K562 (cell line): ENCODE results near the gene SYNPO. TPM values are rescaled to one million over a fixed set of nuclear protein-coding genes. Genes with fewer than 3 reads are reported as not detected.

ENCODE experiments used
- ATAC-seq: fragments of 200-7000 bp; cut with Tn5 transposase; 3 replicates; pipeline ENCODE4 v1.9.1; 2020; ENCODE audit warnings: moderate library complexity
- BruUV-seq: library from RNA; stranded (reverse); fragments of 400-500 nt; replicated peaks from 2 replicates; lab custom pipeline; 2021; lab: Mats Ljungman, UMichigan
- CTCF ChIA-PET: fragments of 300-600 bp; formaldehyde crosslinking; extraction: SDS; loops from one replicate; lab custom pipeline; 2021; ENCODE audit warnings: low intra/inter-chr PET ratio; lab: Yijun Ruan, JAX
- POLR2A ChIA-PET: fragments of 300-600, 350-650 bp; sonication (Branson Sonifier 250); formaldehyde crosslinking; extraction: SDS; loops from one replicate; lab custom pipeline; 2021; ENCODE audit warnings: antibody characterized with exemption, inconsistent platforms; lab: Yijun Ruan, JAX
- DNase-seq, 4 experiments: peaks; one replicate each; pipeline versions ENCODE4 v3.0.0 to v3.0.0-alpha.2; 2011 to 2018; ENCODE audit warnings: low spot score in 3 of 4, mixed read lengths in 3 of 4; ENCODE audit errors: extremely low read depth in 1 of 4
- FAIRE-seq: peaks from 2 replicates; lab custom pipeline; 2011; peaks lifted over from hg19 to GRCh38; lab: Jason Lieb, UNC
- H2AFZ ChIP-seq: 2 replicates; pipeline ENCODE4 v1.6.0; 2011; ENCODE audit warnings: low read depth, low read length, control low read depth, inconsistent platforms
- H3K27ac ChIP-seq: fragments of 200-600 bp; 3 replicates; pipeline ENCODE4 v1.8.0; 2011; ENCODE audit warnings: low read depth, mild to moderate bottlenecking, control low read depth, inconsistent platforms, low read length, moderate library complexity, mixed read lengths; ENCODE audit errors: extremely low read depth
- H3K27me3 ChIP-seq, 2 experiments: fragments of 300-600 bp in 1 of 2; 2 replicates in 1 of 2; 3 replicates in 1 of 2; pipeline versions ENCODE4 v1.6.0 to v1.8.0; 2011; ENCODE audit warnings: inconsistent platforms in 2 of 2, low read length in 2 of 2, mild to moderate bottlenecking in 1 of 2, mixed read lengths in 1 of 2, moderate library complexity in 1 of 2; ENCODE audit not compliant: control insufficient read depth in 2 of 2, insufficient read depth in 2 of 2
- H3K36me3 ChIP-seq: fragments of 300-600 bp; 3 replicates; pipeline ENCODE4 v1.8.0; 2011; ENCODE audit warnings: mild to moderate bottlenecking, low read length, inconsistent platforms; ENCODE audit not compliant: control insufficient read depth, insufficient read depth
- H3K4me1 ChIP-seq, 2 experiments: fragments of 200-600 bp in 1 of 2; replicated peaks in 1 of 2; 2 replicates in 1 of 2; 3 replicates in 1 of 2; pipeline versions ENCODE4 v1.5.1 to v1.8.0; 2011; ENCODE audit warnings: inconsistent platforms in 2 of 2, low read length in 2 of 2, mild to moderate bottlenecking in 1 of 2, mixed read lengths in 1 of 2, moderate library complexity in 1 of 2; ENCODE audit not compliant: control insufficient read depth in 2 of 2, insufficient read depth in 2 of 2
- H3K4me2 ChIP-seq: 2 replicates; pipeline ENCODE4 v1.6.1; 2011; ENCODE audit warnings: low read length, control low read depth, inconsistent platforms, mixed read lengths; ENCODE audit not compliant: insufficient read depth
- H3K4me3 ChIP-seq: fragments of 200-600 bp; sonication (generic), shearing (Covaris generic); 2 replicates; pipeline ENCODE4 v1.5.1; 2016; ENCODE audit warnings: control low read depth, inconsistent platforms
- H3K79me2 ChIP-seq: fragments of 200-600 bp; 3 replicates; pipeline ENCODE4 v1.8.0; 2011; ENCODE audit warnings: low read length, inconsistent platforms; ENCODE audit not compliant: control insufficient read depth, insufficient read depth
- H3K9ac ChIP-seq, 2 experiments: 2 replicates each; pipeline versions ENCODE4 v1.6.0 to v1.6.1; 2011; ENCODE audit warnings: low read depth in 2 of 2, low read length in 2 of 2, control low read depth in 1 of 2, inconsistent platforms in 1 of 2, mild to moderate bottlenecking in 1 of 2, mixed read lengths in 1 of 2; ENCODE audit not compliant: insufficient read depth in 1 of 2
- H3K9me1 ChIP-seq: one replicate; pipeline ENCODE4 v1.6.0; 2011; ENCODE audit warnings: inconsistent platforms, mild to moderate bottlenecking, low read length, moderate library complexity; ENCODE audit not compliant: control insufficient read depth, insufficient read depth
- H3K9me3 ChIP-seq: replicated peaks from 2 replicates; pipeline ENCODE4 v1.5.1; 2011; ENCODE audit warnings: low read depth, low read length, inconsistent platforms; ENCODE audit not compliant: control insufficient read depth, insufficient read depth
- H4K20me1 ChIP-seq: replicated peaks from 2 replicates; pipeline ENCODE4 v1.6.1; 2011; ENCODE audit warnings: low read length, inconsistent platforms, mixed read lengths; ENCODE audit not compliant: control insufficient read depth, insufficient read depth
- ATF1 ChIP-seq, 2 experiments: fragments of 450-650 bp in 1 of 2; IDR thresholded peaks; 2 replicates each; pipeline ENCODE4 v1.6.1; 2016; ENCODE audit warnings: missing compliant biosample characterization in 1 of 2, missing genetic modification characterization in 1 of 2
- ATF3 ChIP-seq, 2 experiments: fragments of 450-650 bp in 1 of 2; sonication (generic) in 1 of 2; formaldehyde crosslinking in 1 of 2; IDR thresholded peaks in 1 of 2; conservative IDR thresholded peaks in 1 of 2; 2 replicates each; pipeline versions ENCODE4 v1.6.1 to v1.8.1; 2016 to 2023; ENCODE audit warnings: mild to moderate bottlenecking in 2 of 2, moderate library complexity in 2 of 2, inconsistent platforms in 1 of 2, missing genetic modification reagents in 1 of 2
- CBX5 ChIP-seq: IDR thresholded peaks from 2 replicates; pipeline ENCODE4 v1.6.1; 2014; ENCODE audit warnings: low read depth, borderline replicate concordance
- CTCF ChIP-seq, 3 experiments: IDR thresholded peaks in 2 of 3; conservative IDR thresholded peaks in 1 of 3; 2 replicates each; pipeline ENCODE4 v1.5.1; 2011 to 2012; ENCODE audit warnings: low read length in 3 of 3, mild to moderate bottlenecking in 3 of 3, control low read depth in 2 of 3, improper control_type of control experiment in 1 of 3, inconsistent platforms in 1 of 3, low read depth in 1 of 3, mixed read lengths in 1 of 3, moderate library complexity in 1 of 3; ENCODE audit not compliant: insufficient read depth in 2 of 3
- EP400 ChIP-seq: fragments of 450-650 bp; IDR thresholded peaks from 2 replicates; pipeline ENCODE4 v1.6.1; 2017; ENCODE audit warnings: antibody characterized with exemption, mild to moderate bottlenecking, moderate library complexity
- FIP1L1 ChIP-seq: fragments of 200-400 bp; formaldehyde crosslinking; IDR thresholded peaks from 2 replicates; pipeline ENCODE4 v1.6.1; 2018; ENCODE audit warnings: mild to moderate bottlenecking, low read depth, low read length; ENCODE audit not compliant: poor library complexity, severe bottlenecking
- GATA2 ChIP-seq: sonication (generic); formaldehyde crosslinking; IDR thresholded peaks from 2 replicates; pipeline ENCODE4 v1.4.0; 2020; ENCODE audit warnings: mild to moderate bottlenecking, missing genetic modification reagents
- JUNB ChIP-seq: fragments of 450-650 bp; formaldehyde crosslinking; conservative IDR thresholded peaks from 2 replicates; pipeline ENCODE4 v1.4.0; 2020; ENCODE audit warnings: mild to moderate bottlenecking
- NFIC ChIP-seq: fragments of 450-650 bp; IDR thresholded peaks from 2 replicates; pipeline ENCODE4 v1.6.1; 2017; ENCODE audit warnings: mild to moderate bottlenecking, inconsistent platforms
- RBM22 ChIP-seq: fragments of 200-400 bp; formaldehyde crosslinking; IDR thresholded peaks from 2 replicates; pipeline ENCODE4 v1.6.1; 2018; ENCODE audit warnings: low read length, low read depth; ENCODE audit not compliant: poor library complexity, severe bottlenecking
- SIX5 ChIP-seq, 2 experiments: IDR thresholded peaks; 2 replicates each; pipeline ENCODE4 v1.6.1; 2011; ENCODE audit warnings: low read length in 2 of 2, borderline replicate concordance in 1 of 2, low read depth in 1 of 2, mild to moderate bottlenecking in 1 of 2, moderate library complexity in 1 of 2; ENCODE audit not compliant: insufficient read depth in 1 of 2
- TAF9B ChIP-seq: fragments of 450-650 bp; IDR thresholded peaks from 2 replicates; pipeline ENCODE4 v1.6.1; 2018; ENCODE audit warnings: mild to moderate bottlenecking; ENCODE audit not compliant: partially characterized antibody
- ZKSCAN8 ChIP-seq: fragments of 200-800 bp; sonication (Bioruptor generic); IDR thresholded peaks from 2 replicates; pipeline ENCODE4 v1.6.1; 2016; ENCODE audit warnings: missing genetic modification characterization, missing compliant biosample characterization
- ZNF445 ChIP-seq: fragments of 250-450 bp; sonication (Bioruptor Pico); IDR thresholded peaks from 2 replicates; pipeline ENCODE4 v1.4.0; 2020; ENCODE audit warnings: low read depth, mild to moderate bottlenecking, moderate library complexity
- WGBS: fragments of 100-300 bp; shearing (Covaris generic); methylation state at CpG from one replicate; pipeline ENCODE4 v1.1.6; 2016; ENCODE audit warnings: low coverage, mixed read lengths; ENCODE audit not compliant: insufficient coverage; ENCODE audit errors: missing lambda C conversion rate; 5-methylcytosine and 5-hydroxymethylcytosine counted together
- in situ Hi-C: fragments of 300-500 bp; cut with MboI; formaldehyde crosslinking; loops from 4 replicates; pipeline ENCODE4 v1.15.0; 2018; ENCODE audit warnings: inconsistent platforms, mixed read lengths
- intact Hi-C: fragments of 100-400 bp; cut with micrococcal nuclease; formaldehyde crosslinking; loops from 2 replicates; pipeline ENCODE4 v1.14.2; 2022
- polyA plus RNA-seq, 8 experiments: library from polyadenylated mRNA; depleted of rRNA in 4 of 8; stranded (reverse) in 5 of 8; unstranded in 3 of 8; fragments of >200 nt; fragmentation: Nextera tagmentation in 2 of 8; fragmentation: Illumina TruSeq in 1 of 8; extraction: Ambion mirVana in 2 of 8; extraction: Trizol in 1 of 8; gene quantifications; 2 replicates each; pipeline versions ENCODE4 v1.2.1 to v1.2.3, GENCODE V29; 2011 to 2014; ENCODE audit warnings: inconsistent platforms in 1 of 8, missing spikeins in 1 of 8
- total RNA-seq, 7 experiments: library from RNA; depleted of rRNA in 6 of 7; stranded (reverse); fragments of >200 nt in 6 of 7; fragmentation: Illumina TruSeq in 2 of 7; extraction: Trizol in 2 of 7; gene quantifications; 2 replicates each; pipeline versions ENCODE4 v1.2.1 to v1.2.3, GENCODE V29; 2011 to 2021; ENCODE audit warnings: low replicate concordance in 1 of 7
- TF ChIP-seq, protein P1 (sequence below): fragments of 150-350 bp; IDR thresholded peaks from 2 replicates; pipeline ENCODE4 v1.6.1; 2014; ENCODE audit warnings: low read depth, mild to moderate bottlenecking, low read length, borderline replicate concordance

SYNPO gene
- total and polyA plus RNA-seq, 9 of the 15 experiments (the other 6 are each of a cell fraction or from before 2014, with no cell fraction given), result 0.01 to 0.31 (median 0.03) TPM; not detected in 4

- H3K36me3 ChIP-seq, result no peaks in the 10 kb centered on the region
- ATAC-seq (no peak), FAIRE-seq (no peak), DNase-seq (peak in 2 of 4 experiments; percentile 29 to 38)
- ChIA-PET CTCF (no interaction called here), POLR2A (no interaction called here)
- no peaks in the 10 kb centered on the region for H3K9me3 ChIP-seq
- H3K9ac ChIP-seq, result no peak overlapping the region
- peaks cover 7% of the 10 kb centered on the region for H4K20me1 ChIP-seq
- no peaks in the 10 kb centered on the region for H3K9me1 ChIP-seq
- peaks cover 9 to 11% of the 10 kb centered on the region in 2 experiments; a peak in 3 of 5 replicates for H3K4me1 ChIP-seq
- no peak overlapping the region for H3K4me2 ChIP-seq
- in situ Hi-C loops (no loop called here), intact Hi-C loops (no loop called here)
- no peak overlapping the region for H2AFZ ChIP-seq
- no peaks in the 10 kb centered on the region for H3K79me2 ChIP-seq
- H3K27me3 ChIP-seq, result peaks cover 28 to 64% of the 10 kb centered on the region in 2 experiments
- 5% methylated on average over 10 of the region's 11 CpGs for WGBS
- no TSS peak for BruUV-seq
- H3K27ac ChIP-seq, result no peak overlapping the region
- H3K4me3 ChIP-seq, result no peak overlapping the region
- TF ChIP-seq GATA2 (CRISPR knock-in tag) (no peak), ATF1 (CRISPR knock-in tag; IDR thresholded peaks at IDR 0.05) (no peak), ATF1 (tag; IDR thresholded peaks at IDR 0.05) (peak; percentile 74), SIX5 (IDR thresholded peaks at IDR 0.05; ENCODE audit: borderline replicate concordance in 1 of 2, insufficient read depth in 1 of 2, low read depth in 1 of 2, low read length in 2 of 2) (no peak), RBM22 (no peak), CTCF (IDR thresholded peaks at IDR 0.05 in 2 of 3, conservative IDR thresholded peaks at IDR 0.05 in 1 of 3; ENCODE audit: insufficient read depth in 2 of 3, low read depth in 1 of 3, low read length in 3 of 3) (no peak), TAF9B (no peak), CBX5 (no peak), ATF3 (IDR thresholded peaks at IDR 0.05) (peak; percentile 81), ATF3 (CRISPR knock-in tag; conservative IDR thresholded peaks at IDR 0.05) (no peak), ZNF445 (CRISPR knock-in tag) (no peak), ZKSCAN8 (CRISPR knock-in tag) (no peak), NFIC (peak; percentile 84), FIP1L1 (no peak), EP400 (no peak), JUNB (no peak)
- TF ChIP-seq, protein P1, sequence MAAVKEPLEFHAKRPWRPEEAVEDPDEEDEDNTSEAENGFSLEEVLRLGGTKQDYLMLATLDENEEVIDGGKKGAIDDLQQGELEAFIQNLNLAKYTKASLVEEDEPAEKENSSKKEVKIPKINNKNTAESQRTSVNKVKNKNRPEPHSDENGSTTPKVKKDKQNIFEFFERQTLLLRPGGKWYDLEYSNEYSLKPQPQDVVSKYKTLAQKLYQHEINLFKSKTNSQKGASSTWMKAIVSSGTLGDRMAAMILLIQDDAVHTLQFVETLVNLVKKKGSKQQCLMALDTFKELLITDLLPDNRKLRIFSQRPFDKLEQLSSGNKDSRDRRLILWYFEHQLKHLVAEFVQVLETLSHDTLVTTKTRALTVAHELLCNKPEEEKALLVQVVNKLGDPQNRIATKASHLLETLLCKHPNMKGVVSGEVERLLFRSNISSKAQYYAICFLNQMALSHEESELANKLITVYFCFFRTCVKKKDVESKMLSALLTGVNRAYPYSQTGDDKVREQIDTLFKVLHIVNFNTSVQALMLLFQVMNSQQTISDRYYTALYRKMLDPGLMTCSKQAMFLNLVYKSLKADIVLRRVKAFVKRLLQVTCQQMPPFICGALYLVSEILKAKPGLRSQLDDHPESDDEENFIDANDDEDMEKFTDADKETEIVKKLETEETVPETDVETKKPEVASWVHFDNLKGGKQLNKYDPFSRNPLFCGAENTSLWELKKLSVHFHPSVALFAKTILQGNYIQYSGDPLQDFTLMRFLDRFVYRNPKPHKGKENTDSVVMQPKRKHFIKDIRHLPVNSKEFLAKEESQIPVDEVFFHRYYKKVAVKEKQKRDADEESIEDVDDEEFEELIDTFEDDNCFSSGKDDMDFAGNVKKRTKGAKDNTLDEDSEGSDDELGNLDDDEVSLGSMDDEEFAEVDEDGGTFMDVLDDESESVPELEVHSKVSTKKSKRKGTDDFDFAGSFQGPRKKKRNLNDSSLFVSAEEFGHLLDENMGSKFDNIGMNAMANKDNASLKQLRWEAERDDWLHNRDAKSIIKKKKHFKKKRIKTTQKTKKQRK, result no peak
Observed at GRCh38 chr5:150599917-150600511, 40.4 kb upstream of the SYNPO start.
